ENCODE data around the gene CMSS1.

The CMSS1 gene

DNA sequence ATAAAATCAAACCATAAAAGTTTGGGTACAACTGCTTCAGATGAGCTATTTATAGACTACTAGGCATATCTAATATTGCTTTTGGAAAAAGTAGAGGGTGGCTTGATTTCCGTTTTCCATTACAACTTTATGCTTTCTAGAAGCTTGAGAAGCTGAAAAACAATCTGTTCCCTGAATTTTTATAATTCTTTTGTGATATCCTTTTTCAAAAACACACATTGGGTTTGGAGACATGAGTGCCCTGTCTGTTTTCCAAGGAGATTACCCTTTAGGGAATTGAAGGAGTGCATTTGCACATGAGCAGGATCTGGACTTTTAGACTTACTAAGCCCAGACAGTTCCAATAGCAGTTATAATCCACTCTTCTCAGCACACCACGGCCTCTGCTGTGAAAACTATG, 346.1 kb downstream of the CMSS1 start:
- Histone ChIP-seq H4K20me1 (ENCODE audit: insufficient read depth, low read length, poor library complexity, severe bottlenecking) (no peaks in the 10 kb centered on the region), H3K9ac (ENCODE audit: low read depth, low read length, poor library complexity, severe bottlenecking) (no peak overlapping the region), H3K4me3 (ENCODE audit: low read length, poor library complexity, severe bottlenecking) (no peak overlapping the region), H3K9me3 (ENCODE audit: insufficient read depth, low read depth, low read length) (no peaks in the 10 kb centered on the region), H3K4me1 (ENCODE audit: insufficient read depth, low read length, poor library complexity, severe bottlenecking) (peaks cover 7% of the 10 kb centered on the region), H2AFZ (ENCODE audit: low read length) (no peak overlapping the region), H3K27me3 (ENCODE audit: insufficient read depth, low read length, poor library complexity, severe bottlenecking) (no peaks in the 10 kb centered on the region), H3F3A (ENCODE audit: low read depth) (no peaks in the 10 kb centered on the region), H3K36me3 (ENCODE audit: insufficient read depth, low read length) (peaks cover 10% of the 10 kb centered on the region; the same call in 1 of the 2 replicates), H3K9me2 (replicated peaks; ENCODE audit: low read depth, low read length) (no peaks in the 10 kb centered on the region), H3K4me2 (ENCODE audit: low read depth, low read length, poor library complexity, severe bottlenecking) (no peak overlapping the region), H3K79me2 (ENCODE audit: insufficient read depth, low read length) (no peaks in the 10 kb centered on the region)
- TF ChIP-seq EZH2phosphoT487 (IDR thresholded peaks at IDR 0.05; ENCODE audit: borderline replicate concordance) (no peak), CTCF (conservative IDR thresholded peaks at IDR 0.05; ENCODE audit: low read length) (no peak)

DNA sequence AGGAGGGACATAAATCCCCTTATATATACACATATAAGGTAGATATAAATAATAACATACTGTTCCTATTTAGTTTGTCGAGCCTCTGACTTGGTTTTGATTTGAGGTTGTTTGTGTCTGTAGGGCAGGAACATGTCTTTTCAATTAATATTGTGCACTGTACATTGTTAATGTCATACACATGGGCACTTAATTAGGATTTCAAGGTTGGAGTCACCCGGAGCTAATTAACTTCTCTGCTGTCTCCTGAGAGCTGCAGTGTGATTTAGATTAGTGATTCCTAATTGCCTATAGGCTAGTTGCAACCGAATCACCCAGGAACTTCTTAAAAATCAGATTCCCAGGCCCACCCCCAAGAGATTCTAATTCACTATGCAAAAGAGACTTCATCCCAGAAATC, 347.1 kb downstream of the CMSS1 start:
- no peak overlapping the region for H2AFZ ChIP-seq (ENCODE audit: low read length)
- H3K9ac ChIP-seq (ENCODE audit: low read depth, low read length, poor library complexity, severe bottlenecking): no peak overlapping the region
- TF ChIP-seq CTCF (conservative IDR thresholded peaks at IDR 0.05; ENCODE audit: low read length) (no peak), EZH2phosphoT487 (IDR thresholded peaks at IDR 0.05; ENCODE audit: borderline replicate concordance) (no peak)
- no peak overlapping the region for H3K4me3 ChIP-seq (ENCODE audit: low read length, poor library complexity, severe bottlenecking)
- no peak overlapping the region for H3K4me2 ChIP-seq (ENCODE audit: low read depth, low read length, poor library complexity, severe bottlenecking)
- H3K27me3 ChIP-seq (ENCODE audit: insufficient read depth, low read length, poor library complexity, severe bottlenecking): no peaks in the 10 kb centered on the region
- no peaks in the 10 kb centered on the region for H3K9me3 ChIP-seq (ENCODE audit: insufficient read depth, low read depth, low read length)
- no peaks in the 10 kb centered on the region for H3F3A ChIP-seq (ENCODE audit: low read depth)
- no peaks in the 10 kb centered on the region for H3K9me2 ChIP-seq (replicated peaks; ENCODE audit: low read depth, low read length)
- H4K20me1 ChIP-seq (ENCODE audit: insufficient read depth, low read length, poor library complexity, severe bottlenecking): no peaks in the 10 kb centered on the region
- H3K4me1 ChIP-seq (ENCODE audit: insufficient read depth, low read length, poor library complexity, severe bottlenecking): peaks cover 7% of the 10 kb centered on the region
- no peaks in the 10 kb centered on the region for H3K79me2 ChIP-seq (ENCODE audit: insufficient read depth, low read length)
- H3K36me3 ChIP-seq (ENCODE audit: insufficient read depth, low read length): peaks cover 10% of the 10 kb centered on the region; the same call in 1 of the 2 replicates

DNA sequence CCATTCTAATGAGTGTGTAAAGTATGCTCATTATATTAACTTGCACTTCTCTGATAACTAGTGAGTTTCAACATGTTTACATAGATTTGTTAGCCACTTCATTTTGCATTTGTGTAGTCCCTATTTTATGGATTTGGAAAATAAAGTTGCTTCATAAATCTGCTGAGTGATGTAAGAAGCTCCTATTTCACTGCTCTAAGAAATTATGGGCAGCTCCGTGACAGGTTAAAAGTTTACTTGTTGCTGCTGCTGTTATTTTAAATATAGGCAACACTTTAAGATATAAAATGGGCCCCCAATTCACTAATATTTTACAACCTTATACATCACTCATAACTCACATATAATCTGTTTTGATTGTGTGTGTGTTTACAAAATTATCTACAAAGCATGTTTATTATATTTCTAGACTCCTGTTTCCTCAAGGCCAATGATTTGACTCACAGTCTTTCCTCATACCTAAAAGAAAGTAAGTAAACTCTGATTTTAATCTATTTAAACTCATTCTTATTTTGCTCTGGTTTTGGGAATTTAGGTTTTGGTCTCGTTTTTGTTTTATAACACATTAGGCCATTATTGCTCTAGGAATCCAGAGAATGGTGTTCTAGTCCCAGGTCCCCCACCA, 348.4 kb downstream of the CMSS1 start:
- no peaks in the 10 kb centered on the region for H3K79me2 ChIP-seq (ENCODE audit: insufficient read depth, low read length)
- H3F3A ChIP-seq (ENCODE audit: low read depth): no peaks in the 10 kb centered on the region
- no peak overlapping the region for H2AFZ ChIP-seq (ENCODE audit: low read length)
- no peak overlapping the region for H3K4me2 ChIP-seq (ENCODE audit: low read depth, low read length, poor library complexity, severe bottlenecking)
- H3K9me3 ChIP-seq (ENCODE audit: insufficient read depth, low read depth, low read length): no peaks in the 10 kb centered on the region
- no peaks in the 10 kb centered on the region for H3K9me2 ChIP-seq (replicated peaks; ENCODE audit: low read depth, low read length)
- TF ChIP-seq CTCF (conservative IDR thresholded peaks at IDR 0.05; ENCODE audit: low read length) (no peak), EZH2phosphoT487 (IDR thresholded peaks at IDR 0.05; ENCODE audit: borderline replicate concordance) (no peak)
- peaks cover 10% of the 10 kb centered on the region; the same call in 1 of the 2 replicates for H3K36me3 ChIP-seq (ENCODE audit: insufficient read depth, low read length)
- H4K20me1 ChIP-seq (ENCODE audit: insufficient read depth, low read length, poor library complexity, severe bottlenecking): no peaks in the 10 kb centered on the region
- H3K27me3 ChIP-seq (ENCODE audit: insufficient read depth, low read length, poor library complexity, severe bottlenecking): no peaks in the 10 kb centered on the region
- no peak overlapping the region for H3K4me3 ChIP-seq (ENCODE audit: low read length, poor library complexity, severe bottlenecking)
- peaks cover 7% of the 10 kb centered on the region for H3K4me1 ChIP-seq (ENCODE audit: insufficient read depth, low read length, poor library complexity, severe bottlenecking)
- H3K9ac ChIP-seq (ENCODE audit: low read depth, low read length, poor library complexity, severe bottlenecking): no peak overlapping the region

Measured in Loucy (cell line).